PC-3 (cell line): ENCODE measurements around the gene HNRNPCL1.
"Not testable (repeated sequence)": the region's sequence is repeated elsewhere in the genome, so short reads cannot be mapped to it uniquely, and the experiment has no call there.

ENCODE experiments used
- CTCF ChIP-seq: fragments of 300-600 bp; sonication (generic); conservative IDR thresholded peaks from 2 replicates; pipeline ENCODE4 v1.5.1; 2017; ENCODE audit warnings: antibody characterized with exemption, low read depth, mild to moderate bottlenecking, low read length
- EZH2 ChIP-seq: fragments of 300-600 bp; sonication (generic); IDR thresholded peaks from one replicate; pipeline ENCODE4 v1.6.1; 2017; ENCODE audit warnings: antibody characterized with exemption, mild to moderate bottlenecking, low read length; ENCODE audit not compliant: unreplicated experiment

GRCh38 chr1:12863131-12863880, 14.8 kb upstream of the HNRNPCL1 start:
- not testable (repeated sequence) for TF ChIP-seq EZH2, CTCF
